HFFc6 (cell line): Measurements from ENCODE around the gene PLD1. TPM values are rescaled to one million over a fixed set of nuclear protein-coding genes. Genes with fewer than 3 reads are reported as not detected.

Source experiments
- DNase-seq: peaks from one replicate; pipeline ENCODE4 v3.0.0-alpha.2; 2018
- H3K27ac Mint-ChIP-seq: 2 replicates; pipeline ENCODE4 v1.8.0; 2020; ENCODE audit warnings: mild to moderate bottlenecking, mixed read lengths
- H3K27me3 Mint-ChIP-seq: 2 replicates; pipeline ENCODE4 v1.8.0; 2021; ENCODE audit warnings: mild to moderate bottlenecking, moderate library complexity, mixed read lengths; ENCODE audit not compliant: insufficient read depth
- H3K36me3 Mint-ChIP-seq: 2 replicates; pipeline ENCODE4 v1.8.0; 2021; ENCODE audit warnings: low read depth, mixed read lengths
- H3K4me1 Mint-ChIP-seq: 2 replicates; pipeline ENCODE4 v1.8.0; 2020; ENCODE audit warnings: low read depth, mixed read lengths
- H3K4me3 Mint-ChIP-seq: 2 replicates; pipeline ENCODE4 v1.8.0; 2020; ENCODE audit warnings: mild to moderate bottlenecking, moderate library complexity, mixed read lengths
- H3K9me3 Mint-ChIP-seq: 2 replicates; pipeline ENCODE4 v1.8.0; 2020; ENCODE audit warnings: mild to moderate bottlenecking, mixed read lengths
- total RNA-seq, 6 experiments: library from RNA; stranded (reverse); fragmentation: NEBNext Ultra II Directional; extraction: Animal tissue kit (Norgen Biotek cat#: 25700); gene quantifications; 2 replicates in 1 of 6; 3 replicates in 5 of 6; pipeline ENCODE4 v1.2.3, GENCODE V29; 2021
- TF ChIP-seq, protein P1 (sequence below): fragments of 200-600 bp; sonication (generic); IDR thresholded peaks from 2 replicates; pipeline ENCODE4 v1.5.0; 2021; ENCODE audit warnings: antibody characterized with exemption, mild to moderate bottlenecking

Gene PLD1
- total RNA-seq, 6 experiments from 2014 or later = 4.1 to 6.0 (median 5.3) TPM

DNA sequence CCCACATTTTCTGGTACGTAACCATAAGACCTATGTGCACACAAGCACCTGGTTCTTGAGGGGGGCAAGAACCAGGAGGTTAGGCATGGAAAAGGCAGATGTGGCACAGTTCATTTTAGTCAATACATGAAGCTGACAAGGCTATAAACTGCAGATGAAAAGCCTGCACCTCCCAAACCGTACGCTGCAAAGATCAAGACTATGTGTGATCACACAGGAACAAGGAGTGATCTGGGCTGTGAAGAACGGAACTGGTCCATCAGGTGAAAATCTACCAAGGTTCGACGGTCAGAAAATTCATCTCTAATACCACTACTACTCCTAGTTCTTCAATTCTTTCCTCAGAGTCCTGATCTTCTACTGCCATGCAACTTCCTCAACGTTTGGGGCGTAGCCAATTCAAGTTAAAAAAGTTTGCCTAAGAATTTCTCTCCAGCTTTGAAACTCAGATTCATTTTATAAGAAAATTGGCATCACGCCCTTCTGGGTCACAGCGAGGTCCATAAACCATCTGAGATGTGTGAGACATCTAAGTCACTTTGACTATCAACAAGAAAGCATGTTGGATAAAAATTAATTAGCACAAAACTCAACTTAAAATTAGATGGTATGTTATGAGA is 41.9 kb downstream of the PLD1 start:
- Mint-ChIP-seq H3K36me3 (no peaks in the 10 kb centered on the region), H3K9me3 (no peaks in the 10 kb centered on the region), H3K4me3 (no peak overlapping the region), H3K27ac (no peak overlapping the region), H3K27me3 (no peaks in the 10 kb centered on the region), H3K4me1 (peaks cover 20% of the 10 kb centered on the region)
- TF ChIP-seq, protein P1, sequence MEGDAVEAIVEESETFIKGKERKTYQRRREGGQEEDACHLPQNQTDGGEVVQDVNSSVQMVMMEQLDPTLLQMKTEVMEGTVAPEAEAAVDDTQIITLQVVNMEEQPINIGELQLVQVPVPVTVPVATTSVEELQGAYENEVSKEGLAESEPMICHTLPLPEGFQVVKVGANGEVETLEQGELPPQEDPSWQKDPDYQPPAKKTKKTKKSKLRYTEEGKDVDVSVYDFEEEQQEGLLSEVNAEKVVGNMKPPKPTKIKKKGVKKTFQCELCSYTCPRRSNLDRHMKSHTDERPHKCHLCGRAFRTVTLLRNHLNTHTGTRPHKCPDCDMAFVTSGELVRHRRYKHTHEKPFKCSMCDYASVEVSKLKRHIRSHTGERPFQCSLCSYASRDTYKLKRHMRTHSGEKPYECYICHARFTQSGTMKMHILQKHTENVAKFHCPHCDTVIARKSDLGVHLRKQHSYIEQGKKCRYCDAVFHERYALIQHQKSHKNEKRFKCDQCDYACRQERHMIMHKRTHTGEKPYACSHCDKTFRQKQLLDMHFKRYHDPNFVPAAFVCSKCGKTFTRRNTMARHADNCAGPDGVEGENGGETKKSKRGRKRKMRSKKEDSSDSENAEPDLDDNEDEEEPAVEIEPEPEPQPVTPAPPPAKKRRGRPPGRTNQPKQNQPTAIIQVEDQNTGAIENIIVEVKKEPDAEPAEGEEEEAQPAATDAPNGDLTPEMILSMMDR = no peak
- no peak for DNase-seq

DNA sequence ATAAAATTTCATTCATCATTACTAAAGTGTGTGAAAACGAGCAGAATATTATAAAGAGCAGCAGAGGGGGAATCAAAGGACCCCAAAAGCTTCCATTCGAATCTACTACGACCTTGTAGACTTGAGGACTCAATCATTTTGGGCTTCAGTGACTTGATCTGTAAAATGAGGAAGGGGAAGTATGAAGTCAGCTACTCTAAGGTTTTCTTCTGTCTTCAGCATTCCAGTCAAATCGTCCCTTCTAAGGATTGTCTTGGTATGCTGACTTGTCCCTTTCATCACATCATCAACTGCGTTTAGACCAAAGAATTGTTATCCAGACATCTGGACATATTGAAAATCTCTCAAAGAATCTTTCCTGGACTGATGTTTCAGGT is 44.8 kb downstream of the PLD1 start:
- Mint-ChIP-seq H3K36me3 (no peaks in the 10 kb centered on the region), H3K9me3 (no peaks in the 10 kb centered on the region), H3K4me1 (no peaks in the 10 kb centered on the region), H3K4me3 (no peak overlapping the region), H3K27ac (no peak overlapping the region), H3K27me3 (peaks cover 3% of the 10 kb centered on the region; the same call in 1 of the 2 replicates)
- DNase-seq = no peak
- TF ChIP-seq, protein P1 = no peak

DNA sequence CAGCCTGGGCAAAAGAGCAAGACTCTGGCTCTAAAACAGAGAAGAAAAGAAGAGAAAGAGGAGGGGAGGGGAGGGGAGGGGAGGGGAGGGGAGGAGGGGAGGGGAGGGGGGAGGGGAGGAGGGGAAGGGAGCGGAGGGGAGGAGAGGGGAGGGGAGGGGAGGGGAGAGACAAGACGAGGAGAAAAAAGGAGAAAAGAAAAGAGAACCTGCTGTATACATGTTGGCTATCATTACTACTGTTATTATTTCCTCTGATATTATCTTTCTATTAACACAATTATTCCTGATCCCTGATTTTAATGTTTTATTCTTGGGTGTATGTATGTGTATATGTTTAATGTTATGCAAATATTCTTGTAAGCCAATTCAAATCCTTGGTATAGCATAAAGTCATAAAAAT is 46.9 kb downstream of the PLD1 start:
- no peak overlapping the region for H3K27ac Mint-ChIP-seq
- H3K36me3 Mint-ChIP-seq = no peaks in the 10 kb centered on the region
- H3K27me3 Mint-ChIP-seq = peaks cover 3% of the 10 kb centered on the region
- no peaks in the 10 kb centered on the region for H3K9me3 Mint-ChIP-seq
- no peak overlapping the region for H3K4me3 Mint-ChIP-seq
- no peak for DNase-seq
- no peaks in the 10 kb centered on the region for H3K4me1 Mint-ChIP-seq
- TF ChIP-seq, protein P1 = no peak

- Mint-ChIP-seq H3K27ac (no peak overlapping the region), H3K4me3 (no peak overlapping the region), H3K9me3 (no peaks in the 10 kb centered on the region), H3K27me3 (peaks cover 3% of the 10 kb centered on the region), H3K4me1 (no peaks in the 10 kb centered on the region), H3K36me3 (no peaks in the 10 kb centered on the region)
- DNase-seq = no peak
- TF ChIP-seq, protein P1 = no peak
These were observed 49.8 kb downstream of the PLD1 start for GRCh38 chr3:171760477-171760876.

GRCh38 chr3:171758109-171758508 is 52.2 kb downstream of the PLD1 start:
- DNase-seq = no peak
- no peaks in the 10 kb centered on the region for H3K9me3 Mint-ChIP-seq
- TF ChIP-seq, protein P1 = no peak
- peaks cover 3% of the 10 kb centered on the region for H3K27me3 Mint-ChIP-seq
- no peak overlapping the region for H3K4me3 Mint-ChIP-seq
- H3K36me3 Mint-ChIP-seq = no peaks in the 10 kb centered on the region
- no peak overlapping the region for H3K27ac Mint-ChIP-seq
- H3K4me1 Mint-ChIP-seq = no peaks in the 10 kb centered on the region
